ENCODE results near the gene MTREX. TPM values are rescaled to one million over a fixed set of nuclear protein-coding genes. Genes with fewer than 3 reads are reported as not detected.

MTREX gene
- total and polyA plus RNA-seq, 2 of the 8 experiments (the other 6 are each of a cell fraction or from before 2014, with no cell fraction given) = 16.0 to 130 TPM

- TF ChIP-seq POLR2AphosphoS5 (IDR thresholded peaks at IDR 0.05; ENCODE audit: low read depth, low read length) = peak; percentile 89
Measured at GRCh38 chr5:55307383-55308253, at the start of gene MTREX, which contains the start of gene DHX29 (continued).
